ENCODE results near the gene NPLOC4.

GRCh38 chr17:81518113-81518784 lies 118.7 kb downstream of the NPLOC4 start:
- TF ChIP-seq ZNF12 (CRISPR knock-in tag; IDR thresholded peaks at IDR 0.05) (no peak), BRF2 (CRISPR knock-in tag; IDR thresholded peaks at IDR 0.05) (no peak), HDAC2 (CRISPR knock-in tag; IDR thresholded peaks at IDR 0.05) (no peak), TCF7L2 (IDR thresholded peaks at IDR 0.05; ENCODE audit: low read depth, low read length) (no peak), MTA3 (CRISPR knock-in tag; IDR thresholded peaks at IDR 0.05) (no peak), TBL1XR1 (IDR thresholded peaks at IDR 0.05; ENCODE audit: borderline replicate concordance, low read length, partially characterized antibody) (no peak), ZBTB33 (CRISPR knock-in tag; IDR thresholded peaks at IDR 0.05) (no peak), RFX5 (IDR thresholded peaks at IDR 0.05; ENCODE audit: low read depth, low read length) (no peak), ZNF326 (CRISPR knock-in tag; IDR thresholded peaks at IDR 0.05; ENCODE audit: borderline replicate concordance) (no peak), ZNF318 (CRISPR knock-in tag; IDR thresholded peaks at IDR 0.05) (no peak), REST (IDR thresholded peaks at IDR 0.05; ENCODE audit: borderline replicate concordance in 1 of 2, low read depth in 1 of 2, low read length in 2 of 2) (no peak)

All from HepG2 (cell line).